ENCODE data around the gene ULK3. TPM values are rescaled to one million over a fixed set of nuclear protein-coding genes. Genes with fewer than 3 reads are reported as not detected.
A peak's percentile ranks its signal among the peaks of the same experiment; 100 is the strongest.

The ULK3 gene
- total RNA-seq, 1 experiment from 2014 or later: 58.3 TPM

GRCh38 chr15:74790080-74790916, 52.7 kb downstream of the ULK3 start:
- peaks cover 8% of the 10 kb centered on the region for H3K36me3 ChIP-seq (ENCODE audit: insufficient read depth, low read length, poor library complexity, severe bottlenecking)
- H3K4me3 ChIP-seq (ENCODE audit: low read depth, low read length, poor library complexity, severe bottlenecking): no peak overlapping the region
- no peak for DNase-seq (ENCODE audit: low spot score)
- TF ChIP-seq EZH2 (IDR thresholded peaks at IDR 0.05; ENCODE audit: borderline replicate concordance, low read depth, low read length, poor library complexity, severe bottlenecking) (no peak), CTCF (conservative IDR thresholded peaks at IDR 0.05; ENCODE audit: low read depth, low read length) (no peak)
- H3K9me3 ChIP-seq (ENCODE audit: low read depth, low read length, poor library complexity, severe bottlenecking): no peaks in the 10 kb centered on the region
- intact Hi-C loops (cut with micrococcal nuclease; ENCODE audit: unreplicated experiment): no loop called here
- peaks cover 46% of the 10 kb centered on the region for H3K4me1 ChIP-seq (ENCODE audit: insufficient read depth, low read length, poor library complexity, severe bottlenecking)
- peak overlapping the region; percentile 42 for H3K27ac ChIP-seq (ENCODE audit: low read depth, low read length, poor library complexity, severe bottlenecking)
- no peaks in the 10 kb centered on the region for H3K27me3 ChIP-seq (replicated peaks; ENCODE audit: insufficient read depth, low read depth, low read length, poor library complexity)
- no TSS peak for BruUV-seq (replicated peaks)
- ChIA-PET CTCF (no interaction called here), POLR2A (ENCODE audit: low non-redundant PET) (no interaction called here)

GRCh38 chr15:74789741-74790079, 53.2 kb downstream of the ULK3 start:
- no peaks in the 10 kb centered on the region for H3K27me3 ChIP-seq (replicated peaks; ENCODE audit: insufficient read depth, low read depth, low read length, poor library complexity)
- ChIA-PET POLR2A (ENCODE audit: low non-redundant PET) (no interaction called here), CTCF (no interaction called here)
- peak overlapping the region; percentile 42 for H3K27ac ChIP-seq (ENCODE audit: low read depth, low read length, poor library complexity, severe bottlenecking)
- H3K4me1 ChIP-seq (ENCODE audit: insufficient read depth, low read length, poor library complexity, severe bottlenecking): peaks cover 52% of the 10 kb centered on the region
- DNase-seq (ENCODE audit: low spot score): no peak
- H3K4me3 ChIP-seq (ENCODE audit: low read depth, low read length, poor library complexity, severe bottlenecking): no peak overlapping the region
- no peaks in the 10 kb centered on the region for H3K9me3 ChIP-seq (ENCODE audit: low read depth, low read length, poor library complexity, severe bottlenecking)
- intact Hi-C loops (cut with micrococcal nuclease; ENCODE audit: unreplicated experiment): no loop called here
- BruUV-seq (replicated peaks): no TSS peak
- no peak for TF ChIP-seq EZH2 (IDR thresholded peaks at IDR 0.05; ENCODE audit: borderline replicate concordance, low read depth, low read length, poor library complexity, severe bottlenecking)
- no peak for TF ChIP-seq CTCF (conservative IDR thresholded peaks at IDR 0.05; ENCODE audit: low read depth, low read length)
- H3K36me3 ChIP-seq (ENCODE audit: insufficient read depth, low read length, poor library complexity, severe bottlenecking): peaks cover 8% of the 10 kb centered on the region

- ChIA-PET POLR2A (ENCODE audit: low non-redundant PET) (no interaction called here), CTCF (no interaction called here)
- H3K4me1 ChIP-seq (ENCODE audit: insufficient read depth, low read length, poor library complexity, severe bottlenecking): peaks cover 56% of the 10 kb centered on the region
- no peaks in the 10 kb centered on the region for H3K27me3 ChIP-seq (replicated peaks; ENCODE audit: insufficient read depth, low read depth, low read length, poor library complexity)
- peaks cover 8% of the 10 kb centered on the region for H3K36me3 ChIP-seq (ENCODE audit: insufficient read depth, low read length, poor library complexity, severe bottlenecking)
- no peak overlapping the region for H3K4me3 ChIP-seq (ENCODE audit: low read depth, low read length, poor library complexity, severe bottlenecking)
- TF ChIP-seq EZH2 (IDR thresholded peaks at IDR 0.05; ENCODE audit: borderline replicate concordance, low read depth, low read length, poor library complexity, severe bottlenecking) (no peak), CTCF (conservative IDR thresholded peaks at IDR 0.05; ENCODE audit: low read depth, low read length) (no peak)
- no TSS peak for BruUV-seq (replicated peaks)
- no peaks in the 10 kb centered on the region for H3K9me3 ChIP-seq (ENCODE audit: low read depth, low read length, poor library complexity, severe bottlenecking)
- intact Hi-C loops (cut with micrococcal nuclease; ENCODE audit: unreplicated experiment): no loop called here
- no peak for DNase-seq (ENCODE audit: low spot score)
- H3K27ac ChIP-seq (ENCODE audit: low read depth, low read length, poor library complexity, severe bottlenecking): no peak overlapping the region
Measured at GRCh38 chr15:74789171-74789631, 53.8 kb downstream of the ULK3 start.

Data from A673 (cell line).